GM19023 (cell line): ENCODE results near the gene DOCK3.
"Not testable (repeated sequence)": the region's sequence is repeated elsewhere in the genome, so short reads cannot be mapped to it uniquely, and the experiment has no call there.

ENCODE experiments used
- ATAC-seq: cut with Tn5 transposase; IDR thresholded peaks from one replicate; pipeline ENCODE4 v1.9.1; 2021; ENCODE audit warnings: mild to moderate bottlenecking, moderate library complexity; ENCODE audit not compliant: unreplicated experiment

Gene DOCK3

GRCh38 chr3:51350751-51351150, 676.0 kb downstream of the DOCK3 start:
- no peak for ATAC-seq

GRCh38 chr3:51353131-51353530, 678.4 kb downstream of the DOCK3 start:
- no peak for ATAC-seq

GRCh38 chr3:51353691-51354090, 679.0 kb downstream of the DOCK3 start:
- ATAC-seq: no peak

- no peak for ATAC-seq
These were observed 679.4 kb downstream of the DOCK3 start for GRCh38 chr3:51354172-51354571.

- ATAC-seq: no peak
These were observed 680.2 kb downstream of the DOCK3 start for GRCh38 chr3:51354731-51355615.

GRCh38 chr3:51355891-51356578, 681.3 kb downstream of the DOCK3 start:
- no peak for ATAC-seq

GRCh38 chr3:51357856-51358255, 683.1 kb downstream of the DOCK3 start:
- no peak for ATAC-seq

GRCh38 chr3:51358981-51359380, 684.3 kb downstream of the DOCK3 start:
- ATAC-seq: no peak

GRCh38 chr3:51360806-51361205, 686.1 kb downstream of the DOCK3 start:
- no peak for ATAC-seq

- no peak for ATAC-seq
These were observed 687.0 kb downstream of the DOCK3 start for GRCh38 chr3:51361746-51362145.

GRCh38 chr3:51362476-51362875, 687.7 kb downstream of the DOCK3 start:
- no peak for ATAC-seq

- ATAC-seq: not testable (repeated sequence)
These were observed 693.5 kb downstream of the DOCK3 start for GRCh38 chr3:51368276-51368675.

- no peak for ATAC-seq
These were observed 697.3 kb downstream of the DOCK3 start for GRCh38 chr3:51371943-51372557.

GRCh38 chr3:51373658-51374421, 699.1 kb downstream of the DOCK3 start:
- ATAC-seq: no peak

- ATAC-seq: no peak
These were observed 699.7 kb downstream of the DOCK3 start for GRCh38 chr3:51374456-51374855.

- ATAC-seq: no peak
These were observed 700.4 kb downstream of the DOCK3 start for GRCh38 chr3:51375136-51375535.

GRCh38 chr3:51375571-51375970, 700.8 kb downstream of the DOCK3 start:
- ATAC-seq: no peak

- no peak for ATAC-seq
These were observed 703.3 kb downstream of the DOCK3 start for GRCh38 chr3:51378065-51378464.

- ATAC-seq: no peak
These were observed 704.0 kb downstream of the DOCK3 start for GRCh38 chr3:51378726-51379125.

- ATAC-seq: no peak
These were observed 704.6 kb downstream of the DOCK3 start for GRCh38 chr3:51379301-51379700.
